NCI-H146 treated with DMSO at 0.1 percent for 48 hours (cell line): ENCODE results near the gene CD101.

Experiments used
- DNase-seq: peaks from one replicate; lab custom pipeline; 2025; ENCODE audit not compliant: unreplicated experiment; lab: John Stamatoyannopoulos, UW

The CD101 gene

DNA sequence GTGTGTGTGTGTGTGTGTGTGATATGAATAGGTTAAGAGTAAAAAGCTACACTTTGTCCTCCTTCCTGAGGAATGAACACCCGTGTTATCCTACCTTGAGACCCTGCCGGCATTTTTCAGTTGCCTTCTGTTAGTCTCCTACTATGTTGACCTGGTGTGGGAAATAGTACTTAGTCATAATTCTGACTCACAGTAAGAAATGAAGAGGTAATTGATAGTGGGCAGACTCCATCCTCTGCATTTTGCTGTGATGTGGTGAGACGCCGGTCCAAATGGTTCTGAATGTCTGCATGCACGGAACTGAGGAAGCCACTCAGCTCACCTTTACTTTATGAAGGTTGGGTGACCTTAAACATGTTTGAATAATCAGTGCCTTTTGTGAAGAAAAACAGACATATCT is 12.6 kb downstream of the CD101 start:
- DNase-seq, result no peak

- peak; percentile 87 for DNase-seq
These were observed 14.2 kb downstream of the CD101 start for GRCh38 chr1:117015724-117016123.

GRCh38 chr1:117017062-117017461 is 15.5 kb downstream of the CD101 start:
- no peak for DNase-seq

- DNase-seq, result no peak
These were observed 16.1 kb downstream of the CD101 start for GRCh38 chr1:117017648-117018047.

- DNase-seq, result no peak
These were observed 19.1 kb downstream of the CD101 start for GRCh38 chr1:117020526-117021156.

GRCh38 chr1:117022114-117022513 is 20.6 kb downstream of the CD101 start:
- no peak for DNase-seq

- DNase-seq, result no peak
These were observed 24.0 kb downstream of the CD101 start for GRCh38 chr1:117025568-117025967.

- no peak for DNase-seq
These were observed 24.8 kb downstream of the CD101 start for GRCh38 chr1:117026361-117026760.

DNA sequence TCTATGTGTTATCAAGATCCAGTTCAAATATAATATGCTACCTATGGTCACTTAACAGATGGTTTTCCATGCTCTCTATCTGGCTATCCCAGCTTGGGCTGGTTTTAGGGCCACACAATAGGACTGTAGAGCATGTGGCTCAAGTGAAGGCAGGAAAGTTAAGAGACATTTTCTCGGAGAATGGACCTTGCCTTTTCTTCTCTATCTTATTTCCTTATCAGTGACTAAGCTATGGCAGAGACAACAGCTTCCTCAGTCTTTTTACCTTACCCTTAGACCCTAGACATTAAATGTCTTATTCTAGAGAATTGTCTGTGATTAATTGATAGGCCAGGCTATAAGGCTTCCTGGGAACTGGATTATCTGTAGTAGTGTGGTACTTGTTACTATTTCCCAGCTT is 28.1 kb downstream of the CD101 start:
- no peak for DNase-seq

- DNase-seq, result no peak
These were observed 28.8 kb downstream of the CD101 start for GRCh38 chr1:117030271-117030877.

DNA sequence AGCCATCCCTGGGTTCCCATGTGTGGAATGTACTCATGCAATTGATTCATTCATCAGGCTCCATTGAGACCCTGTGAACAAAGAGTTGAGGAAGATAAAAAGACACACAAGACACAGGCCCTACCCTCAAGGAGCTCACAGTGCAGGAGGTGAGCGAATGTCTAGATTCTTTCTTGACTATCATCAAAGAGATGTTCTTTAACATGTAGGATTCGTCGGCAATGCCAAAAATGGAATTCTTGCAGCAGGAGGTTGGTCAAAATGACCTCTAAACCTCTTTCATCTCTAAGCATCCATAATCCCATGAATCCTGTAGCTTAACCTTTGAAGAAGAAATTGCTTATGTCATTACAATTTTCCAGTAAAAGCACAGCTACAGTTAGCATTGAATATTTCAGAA is 30.7 kb downstream of the CD101 start:
- DNase-seq, result no peak

DNA sequence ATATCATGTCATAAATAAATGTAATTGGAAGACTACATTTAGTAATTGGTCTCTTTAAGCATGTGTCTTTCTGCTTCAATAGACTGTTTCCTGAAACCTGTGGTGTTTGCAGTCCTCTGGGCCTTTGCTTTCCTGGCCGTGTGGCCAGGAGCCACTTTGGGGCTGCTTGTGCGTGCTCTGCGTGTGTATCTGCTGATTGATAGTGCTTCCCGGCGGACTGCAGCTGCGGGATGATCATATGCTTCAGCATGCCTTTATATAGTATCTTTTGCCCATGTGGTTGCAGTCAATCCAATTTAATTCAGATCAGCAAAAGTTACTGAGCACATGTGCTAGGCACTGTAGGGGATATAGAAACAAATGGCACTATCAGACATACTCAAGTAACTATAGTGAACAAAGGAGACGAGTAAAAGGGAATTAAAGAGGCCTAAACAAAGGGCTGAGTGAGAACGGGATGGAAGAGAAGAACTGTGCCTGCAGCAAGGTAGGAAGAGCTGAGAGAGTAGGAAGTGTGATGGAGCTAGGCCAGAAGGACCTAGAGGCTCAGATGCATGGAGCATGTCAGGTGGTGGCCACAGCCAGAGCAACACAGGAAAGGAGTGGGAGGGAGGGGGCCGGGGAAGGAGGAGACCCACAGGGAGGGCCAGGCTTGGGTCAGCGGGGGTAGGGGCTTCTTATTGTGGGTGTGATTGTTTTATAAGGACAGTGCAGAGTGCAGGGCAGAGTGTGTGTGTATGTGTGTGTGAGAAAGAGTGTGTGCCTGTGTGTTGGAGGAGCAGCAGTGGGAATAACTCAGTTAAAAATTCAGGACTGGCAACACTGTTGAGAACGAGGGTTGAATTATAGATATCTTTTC is 31.4 kb downstream of the CD101 start:
- DNase-seq, result no peak

DNA sequence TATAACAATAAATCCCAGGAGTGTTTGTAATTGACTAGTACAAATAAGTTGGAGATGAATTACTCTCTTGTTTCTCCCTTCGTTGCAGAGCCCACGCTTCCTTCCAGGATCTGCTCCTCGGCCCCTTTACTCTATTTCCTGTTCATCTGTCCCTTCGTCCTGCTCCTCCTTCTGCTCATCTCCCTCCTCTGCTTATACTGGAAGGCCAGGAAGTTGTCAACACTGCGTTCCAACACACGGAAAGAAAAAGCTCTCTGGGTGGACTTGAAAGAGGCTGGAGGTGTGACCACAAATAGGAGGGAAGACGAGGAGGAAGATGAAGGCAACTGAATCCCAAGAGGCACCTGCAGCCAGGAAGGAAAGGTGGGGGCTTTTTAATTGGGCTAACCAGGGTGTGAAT is 32.2 kb downstream of the CD101 start:
- no peak for DNase-seq

- no peak for DNase-seq
These were observed 33.3 kb downstream of the CD101 start for GRCh38 chr1:117034791-117035290.

DNA sequence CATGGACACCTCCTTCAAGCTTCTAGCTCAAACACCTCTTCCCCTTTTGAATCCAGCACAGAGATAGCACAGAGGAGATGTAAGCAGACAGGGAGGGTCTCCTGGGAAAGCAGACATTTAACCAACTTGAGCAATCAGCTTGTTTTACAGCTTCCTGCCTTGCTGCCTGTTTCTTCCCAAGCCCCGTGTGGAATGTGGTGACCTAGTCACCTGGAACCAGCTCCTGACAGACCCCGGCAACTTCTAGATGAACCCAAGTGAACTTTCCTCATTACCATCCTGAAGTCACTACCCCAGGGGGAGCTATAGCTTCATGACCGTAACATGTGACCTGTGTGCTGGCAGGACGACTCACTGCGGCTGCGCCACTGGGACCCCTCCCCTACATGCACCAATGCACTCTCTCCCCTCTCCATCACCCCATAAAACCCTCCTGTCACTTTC is 34.5 kb downstream of the CD101 start:
- no peak for DNase-seq

DNA sequence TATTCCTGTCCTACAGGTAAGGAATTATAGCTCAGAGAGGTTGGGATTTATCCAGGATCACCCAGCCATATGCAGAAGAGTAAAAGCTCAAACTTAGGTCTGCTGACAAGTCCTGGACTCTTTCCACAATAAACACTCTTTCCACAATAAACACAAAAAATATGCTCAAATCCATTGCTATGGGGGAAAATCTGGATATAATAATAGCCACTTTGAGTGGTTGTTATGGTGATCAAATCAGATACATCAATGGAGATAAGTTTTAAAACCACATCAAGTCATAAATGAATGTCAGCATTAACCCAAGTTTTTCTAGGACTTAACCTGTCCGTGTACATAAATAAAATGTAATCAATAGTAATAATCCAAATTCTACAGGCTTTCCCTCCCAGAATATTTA is 36.2 kb downstream of the CD101 start:
- DNase-seq, result no peak

DNA sequence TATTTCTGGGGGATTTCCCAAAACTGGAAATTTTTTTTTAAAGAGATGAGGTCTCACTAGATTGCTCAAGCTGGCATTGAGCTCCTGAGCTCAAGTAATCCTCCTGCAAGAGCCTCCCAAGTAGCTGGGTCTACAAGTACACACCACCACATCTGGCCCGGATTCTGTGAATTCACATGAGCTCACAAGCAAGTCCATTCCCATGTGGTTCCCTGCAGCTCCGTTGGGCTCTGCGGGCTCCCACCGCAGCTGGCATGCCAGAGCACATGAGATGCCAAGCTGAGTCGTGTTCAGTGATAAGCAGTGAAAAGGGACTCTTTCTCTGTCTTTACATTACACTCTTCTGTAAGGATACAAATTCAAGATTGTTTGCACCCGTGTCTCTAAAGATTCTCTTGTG is 36.7 kb downstream of the CD101 start:
- DNase-seq, result no peak

DNA sequence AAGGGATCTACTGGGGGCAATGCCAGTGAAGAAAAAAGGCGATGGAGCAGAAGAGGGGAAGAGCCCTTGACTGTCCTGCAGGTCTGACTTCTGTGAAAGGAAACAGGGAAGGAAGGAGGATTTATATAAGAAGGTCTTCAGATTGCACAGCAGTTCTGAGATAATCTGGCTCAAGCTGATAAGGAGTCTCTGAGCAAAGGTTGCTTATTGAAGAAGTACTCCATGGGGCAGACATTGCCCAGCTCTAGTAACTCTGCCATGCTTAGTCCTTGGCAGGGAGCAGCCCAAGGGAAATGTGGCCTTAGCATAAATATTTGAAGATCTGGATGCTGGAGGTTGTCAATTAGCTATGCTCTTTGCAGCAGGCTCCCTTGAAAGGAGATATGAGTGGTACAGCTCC is 42.7 kb downstream of the CD101 start:
- DNase-seq, result no peak

DNA sequence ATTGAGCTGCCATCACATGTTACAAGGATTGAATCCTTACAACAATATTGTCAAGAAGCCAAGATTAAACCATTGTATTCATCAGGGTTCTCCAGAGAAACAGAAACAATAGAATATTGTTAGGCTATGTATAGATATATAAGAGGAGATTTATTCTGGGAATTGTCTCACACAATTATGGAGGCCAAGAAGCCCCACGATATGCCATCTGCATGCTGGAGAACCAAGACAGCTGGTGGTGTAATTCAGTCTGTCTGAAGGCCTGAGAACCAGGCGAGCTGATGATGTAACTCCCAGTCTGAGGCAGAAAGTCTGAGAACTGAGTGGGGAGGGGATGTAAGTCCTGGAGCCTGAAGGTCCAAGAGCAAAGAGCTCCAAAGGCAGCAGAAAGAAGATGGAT is 44.1 kb downstream of the CD101 start:
- no peak for DNase-seq

DNA sequence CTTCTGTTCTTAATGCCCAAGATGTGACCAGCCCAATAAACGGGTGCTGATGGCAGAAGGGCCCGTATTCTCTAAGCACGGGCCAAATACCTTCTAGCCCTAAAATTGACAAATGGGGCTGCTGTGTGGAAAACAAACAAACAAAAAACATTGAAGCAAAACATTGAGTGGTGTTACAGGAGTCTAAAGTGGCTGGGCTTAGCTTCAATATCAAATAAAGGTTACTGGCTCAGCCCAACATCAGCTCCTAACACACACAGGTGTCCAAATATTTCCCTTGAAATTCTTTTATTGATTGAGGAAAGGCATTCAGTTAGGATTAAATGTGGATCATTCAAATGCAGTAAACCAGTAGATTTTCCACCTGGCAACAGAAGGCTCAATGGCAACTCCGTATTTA is 45.2 kb downstream of the CD101 start:
- no peak for DNase-seq

- no peak for DNase-seq
These were observed 45.7 kb downstream of the CD101 start for GRCh38 chr1:117047271-117047670.

DNA sequence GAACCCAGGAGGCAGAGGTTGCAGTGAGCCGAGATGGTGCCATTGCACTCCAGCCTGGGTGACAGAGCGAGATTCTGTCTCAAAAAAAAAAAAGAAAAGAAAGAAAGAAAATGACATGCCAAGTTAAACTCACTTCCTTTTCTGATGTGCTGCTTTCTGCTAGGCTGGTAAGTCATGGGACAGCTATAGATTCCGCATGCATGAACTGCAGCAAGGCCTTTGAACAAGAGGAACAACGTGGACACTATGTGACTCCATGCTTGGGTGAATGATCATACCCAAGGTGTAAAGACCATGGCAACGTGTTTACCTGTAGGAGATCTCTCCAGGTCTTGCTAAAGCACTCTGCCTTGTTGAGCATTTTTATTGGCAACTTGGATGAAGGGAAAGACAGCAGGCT is 48.3 kb downstream of the CD101 start:
- DNase-seq, result no peak
